Measurements from ENCODE around the gene CPS1.

Gene CPS1

GRCh38 chr2:210647151-210647550 lies 90.8 kb downstream of the CPS1 start:
- TF ChIP-seq, protein P1, sequence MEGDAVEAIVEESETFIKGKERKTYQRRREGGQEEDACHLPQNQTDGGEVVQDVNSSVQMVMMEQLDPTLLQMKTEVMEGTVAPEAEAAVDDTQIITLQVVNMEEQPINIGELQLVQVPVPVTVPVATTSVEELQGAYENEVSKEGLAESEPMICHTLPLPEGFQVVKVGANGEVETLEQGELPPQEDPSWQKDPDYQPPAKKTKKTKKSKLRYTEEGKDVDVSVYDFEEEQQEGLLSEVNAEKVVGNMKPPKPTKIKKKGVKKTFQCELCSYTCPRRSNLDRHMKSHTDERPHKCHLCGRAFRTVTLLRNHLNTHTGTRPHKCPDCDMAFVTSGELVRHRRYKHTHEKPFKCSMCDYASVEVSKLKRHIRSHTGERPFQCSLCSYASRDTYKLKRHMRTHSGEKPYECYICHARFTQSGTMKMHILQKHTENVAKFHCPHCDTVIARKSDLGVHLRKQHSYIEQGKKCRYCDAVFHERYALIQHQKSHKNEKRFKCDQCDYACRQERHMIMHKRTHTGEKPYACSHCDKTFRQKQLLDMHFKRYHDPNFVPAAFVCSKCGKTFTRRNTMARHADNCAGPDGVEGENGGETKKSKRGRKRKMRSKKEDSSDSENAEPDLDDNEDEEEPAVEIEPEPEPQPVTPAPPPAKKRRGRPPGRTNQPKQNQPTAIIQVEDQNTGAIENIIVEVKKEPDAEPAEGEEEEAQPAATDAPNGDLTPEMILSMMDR (IDR thresholded peaks at IDR 0.05; ENCODE audit: low read length): no peak
- no peak for TF ChIP-seq EZH2 (IDR thresholded peaks at IDR 0.05; ENCODE audit: borderline replicate concordance, low read length)

DNA sequence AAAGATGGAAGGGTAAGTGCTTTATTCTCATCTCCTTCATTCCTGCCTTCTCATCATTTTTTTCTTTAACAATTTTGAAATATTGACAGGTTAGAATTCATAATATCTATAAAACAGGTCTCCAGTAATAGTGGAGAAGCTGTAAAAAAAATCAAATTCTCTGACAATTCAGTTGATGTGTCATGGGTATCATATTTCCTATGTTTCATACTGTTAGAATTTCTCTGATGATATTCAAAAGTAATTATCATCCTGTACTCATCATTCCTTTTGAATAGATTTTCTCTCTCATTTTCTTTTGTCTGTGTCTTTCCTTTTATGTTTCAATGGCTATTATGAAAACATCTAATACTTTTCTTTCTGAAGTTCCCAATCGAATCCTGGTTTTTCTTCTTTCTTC lies 97.7 kb downstream of the CPS1 start:
- H3K36me3 ChIP-seq (ENCODE audit: insufficient read depth, low read length): no peaks in the 10 kb centered on the region
- H3K4me1 ChIP-seq (ENCODE audit: insufficient read depth, low read length, severe bottlenecking): no peaks in the 10 kb centered on the region
- H3F3A ChIP-seq (ENCODE audit: insufficient read depth, low read length): no peaks in the 10 kb centered on the region
- no peaks in the 10 kb centered on the region for H3K79me2 ChIP-seq (ENCODE audit: insufficient read depth, low read length)
- H3K4me2 ChIP-seq (ENCODE audit: low read length): no peak overlapping the region
- H3K27me3 ChIP-seq (ENCODE audit: insufficient read depth, low read length): no peaks in the 10 kb centered on the region
- H4K20me1 ChIP-seq (ENCODE audit: insufficient read depth, low read length): no peaks in the 10 kb centered on the region
- no peak overlapping the region for H3K9ac ChIP-seq (ENCODE audit: low read length)
- no peak overlapping the region for H3K27ac ChIP-seq (ENCODE audit: low read depth, low read length, poor library complexity, severe bottlenecking)
- H3K9me3 ChIP-seq (ENCODE audit: low read length): no peaks in the 10 kb centered on the region
- TF ChIP-seq EZH2 (IDR thresholded peaks at IDR 0.05; ENCODE audit: borderline replicate concordance, low read length): no peak
- TF ChIP-seq, protein P1 (IDR thresholded peaks at IDR 0.05; ENCODE audit: low read length): no peak
- no peaks in the 10 kb centered on the region for H3K9me2 ChIP-seq (ENCODE audit: low read depth, low read length)
- no peak overlapping the region for H2AFZ ChIP-seq (ENCODE audit: low read length)
- H3K4me3 ChIP-seq (ENCODE audit: low read depth, low read length, poor library complexity, severe bottlenecking): no peak overlapping the region

More at GRCh38 chr2:210647151-210647550, 90.8 kb downstream of the CPS1 start:
- no peaks in the 10 kb centered on the region for H4K20me1 ChIP-seq (ENCODE audit: insufficient read depth, low read length)
- H3K9me2 ChIP-seq (ENCODE audit: low read depth, low read length): no peaks in the 10 kb centered on the region
- no peak overlapping the region for H3K9ac ChIP-seq (ENCODE audit: low read length)
- no peaks in the 10 kb centered on the region for H3K27me3 ChIP-seq (ENCODE audit: insufficient read depth, low read length)
- no peaks in the 10 kb centered on the region for H3K4me1 ChIP-seq (ENCODE audit: insufficient read depth, low read length, severe bottlenecking)
- no peak overlapping the region for H3K4me2 ChIP-seq (ENCODE audit: low read length)
- H2AFZ ChIP-seq (ENCODE audit: low read length): no peak overlapping the region
- H3K79me2 ChIP-seq (ENCODE audit: insufficient read depth, low read length): no peaks in the 10 kb centered on the region
- no peaks in the 10 kb centered on the region for H3K36me3 ChIP-seq (ENCODE audit: insufficient read depth, low read length)
- H3F3A ChIP-seq (ENCODE audit: insufficient read depth, low read length): no peaks in the 10 kb centered on the region
- H3K27ac ChIP-seq (ENCODE audit: low read depth, low read length, poor library complexity, severe bottlenecking): no peak overlapping the region
- H3K9me3 ChIP-seq (ENCODE audit: low read length): no peaks in the 10 kb centered on the region
- no peak overlapping the region for H3K4me3 ChIP-seq (ENCODE audit: low read depth, low read length, poor library complexity, severe bottlenecking)

DNA sequence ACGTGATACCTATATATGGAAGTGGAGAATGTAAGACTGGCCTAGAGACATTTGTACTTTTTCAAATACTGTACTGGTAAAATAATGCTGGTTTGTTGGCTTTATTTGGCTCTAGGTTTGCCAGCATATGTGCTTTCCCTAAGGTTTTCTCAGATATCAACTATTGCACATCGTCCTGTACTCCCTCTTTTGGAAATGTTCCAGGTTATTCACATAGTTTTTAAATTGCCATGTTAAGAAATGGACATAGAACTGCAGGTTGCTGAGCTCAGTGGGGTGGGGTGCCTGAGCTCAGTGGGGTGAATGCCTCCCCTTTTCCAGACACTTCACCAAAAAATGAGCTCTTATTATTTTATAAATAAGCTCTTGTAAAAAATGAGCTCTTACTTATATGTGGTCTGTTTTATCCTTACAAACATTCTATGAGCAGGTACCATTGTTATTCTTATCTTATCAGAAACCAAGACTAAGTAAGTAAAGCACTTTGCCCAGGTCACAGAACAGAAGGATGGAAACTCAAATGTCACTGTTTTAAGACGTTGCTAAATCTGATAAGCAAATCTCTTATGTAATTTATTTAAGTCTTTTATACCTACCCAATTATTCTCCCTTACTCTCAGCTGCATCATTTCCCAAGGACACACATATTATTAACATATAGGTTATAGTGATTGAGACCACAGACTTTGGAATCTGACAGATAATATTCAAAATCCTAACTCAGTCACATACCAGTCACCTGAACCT lies 99.0 kb downstream of the CPS1 start:
- Histone ChIP-seq H3K4me2 (ENCODE audit: low read length) (no peak overlapping the region), H3K9me2 (ENCODE audit: low read depth, low read length) (no peaks in the 10 kb centered on the region), H3K9ac (ENCODE audit: low read length) (no peak overlapping the region), H4K20me1 (ENCODE audit: insufficient read depth, low read length) (no peaks in the 10 kb centered on the region), H3K27me3 (ENCODE audit: insufficient read depth, low read length) (no peaks in the 10 kb centered on the region), H2AFZ (ENCODE audit: low read length) (no peak overlapping the region), H3K9me3 (ENCODE audit: low read length) (no peaks in the 10 kb centered on the region), H3K79me2 (ENCODE audit: insufficient read depth, low read length) (no peaks in the 10 kb centered on the region), H3K27ac (ENCODE audit: low read depth, low read length, poor library complexity, severe bottlenecking) (no peak overlapping the region), H3K36me3 (ENCODE audit: insufficient read depth, low read length) (no peaks in the 10 kb centered on the region), H3F3A (ENCODE audit: insufficient read depth, low read length) (no peaks in the 10 kb centered on the region), H3K4me3 (ENCODE audit: low read depth, low read length, poor library complexity, severe bottlenecking) (no peak overlapping the region), H3K4me1 (ENCODE audit: insufficient read depth, low read length, severe bottlenecking) (no peaks in the 10 kb centered on the region)
- TF ChIP-seq, protein P1 (IDR thresholded peaks at IDR 0.05; ENCODE audit: low read length): no peak
- no peak for TF ChIP-seq EZH2 (IDR thresholded peaks at IDR 0.05; ENCODE audit: borderline replicate concordance, low read length)

Data from OCI-LY1 (cell line).